GM10266 (cell line): ENCODE data around the gene CSTF3.
"Not testable (repeated sequence)": the region's sequence is repeated elsewhere in the genome, so short reads cannot be mapped to it uniquely, and the experiment has no call there.

Experiments
- DNase-seq: peaks from one replicate; pipeline ENCODE4 v3.0.0; 2012; ENCODE audit errors: extremely low spot score
- CTCF ChIP-seq: IDR thresholded peaks from 2 replicates; pipeline ENCODE4 v1.5.1; 2012; ENCODE audit warnings: mild to moderate bottlenecking, low read depth; ENCODE audit not compliant: control insufficient read depth, insufficient read depth; ENCODE audit errors: missing control alignments

The CSTF3 gene

GRCh38 chr11:33160136-33160535, 1.1 kb downstream of the CSTF3 start:
- DNase-seq = no peak
- no peak for TF ChIP-seq CTCF

- not testable (repeated sequence) for DNase-seq
Observed at GRCh38 chr11:33159378-33159867, 1.9 kb downstream of the CSTF3 start.

- no peak for DNase-seq
- TF ChIP-seq CTCF = no peak
Observed at GRCh38 chr11:33158596-33159275, 2.5 kb downstream of the CSTF3 start.

- no peak for TF ChIP-seq CTCF
- DNase-seq = no peak
Observed at GRCh38 chr11:33157103-33158027, 3.9 kb downstream of the CSTF3 start.

- no peak for DNase-seq
- no peak for TF ChIP-seq CTCF
Observed at GRCh38 chr11:33151399-33151798, 9.9 kb downstream of the CSTF3 start.

- DNase-seq = no peak
- TF ChIP-seq CTCF = no peak
Observed at GRCh38 chr11:33147559-33147958, 13.7 kb downstream of the CSTF3 start.

GRCh38 chr11:33135768-33136443, 25.4 kb downstream of the CSTF3 start:
- DNase-seq = no peak
- TF ChIP-seq CTCF = no peak
